C4-2B (cell line): ENCODE measurements around the gene LIFR.

Source experiments
- CTCF ChIP-seq: fragments of 450-650 bp; conservative IDR thresholded peaks from 2 replicates; pipeline ENCODE4 v1.5.1; 2017; ENCODE audit warnings: mild to moderate bottlenecking
- ZFX ChIP-seq: fragments of 450-650 bp; IDR thresholded peaks from 2 replicates; pipeline ENCODE4 v1.6.1; 2017

DNA sequence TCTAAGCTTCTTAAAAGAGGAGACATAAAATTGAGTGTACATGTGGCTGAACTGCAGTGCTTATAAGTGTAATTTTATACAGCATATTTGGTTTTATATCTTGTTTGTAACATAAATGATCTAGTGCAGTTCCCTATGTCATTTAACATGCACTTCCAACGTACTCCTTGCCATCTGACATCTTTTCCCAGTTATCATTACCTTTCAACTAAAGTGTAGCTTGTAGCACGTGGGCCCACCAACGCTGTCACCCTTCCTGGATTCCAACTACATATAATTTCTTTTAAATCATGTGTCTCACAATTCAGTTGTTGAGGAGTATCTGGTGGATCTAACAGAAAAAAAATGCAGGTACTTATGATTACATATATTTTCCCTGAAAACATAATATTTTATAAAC is 50.1 kb downstream of the LIFR start:
- TF ChIP-seq CTCF (no peak), ZFX (no peak)
